Gastroesophageal sphincter (tissue), 4 donors: ENCODE measurements around the gene PAIP1. TPM values are rescaled to one million over a fixed set of nuclear protein-coding genes. Genes with fewer than 3 reads are reported as not detected.

Experiments used
- ATAC-seq: fragments of 150-250 bp; one replicate; pipeline ENCODE4 v1.9.1; 2016; ENCODE audit warnings: mild to moderate bottlenecking, moderate library complexity
- H3K27ac ChIP-seq, 4 donors: fragments of 200-600 bp; sonication (generic) in 3 of 4; 1 replicate in 3 of 4; 2 replicates in 1 of 4; pipeline ENCODE4 v1.5.1; 2016 to 2019
- H3K27me3 ChIP-seq: fragments of 200-600 bp; sonication (generic); one replicate; pipeline ENCODE4 v1.5.1; 2019
- H3K36me3 ChIP-seq, 2 donors: fragments of 200-600 bp; sonication (generic); one replicate each; pipeline ENCODE4 v1.5.1; 2019; ENCODE audit warnings: control low read depth in 1 of 2
- H3K4me1 ChIP-seq, 3 donors: fragments of 200-600 bp; sonication (generic); 1 replicate in 2 of 3; 2 replicates in 1 of 3; pipeline ENCODE4 v1.5.1; 2016 to 2019; ENCODE audit warnings: control low read depth in 2 of 3
- H3K4me3 ChIP-seq, 2 donors: fragments of 200-600 bp; sonication (generic); one replicate each; pipeline ENCODE4 v1.5.1; 2019; ENCODE audit warnings: mild to moderate bottlenecking in 1 of 2, moderate library complexity in 1 of 2
- H3K9me3 ChIP-seq, 3 donors: fragments of 200-600 bp; sonication (generic); one replicate each; pipeline ENCODE4 v1.5.1; 2017 to 2019; ENCODE audit warnings: control low read depth in 2 of 3
- CTCF ChIP-seq, 4 experiments: fragments of 200-600 bp in 2 of 4; fragments of 450-650 bp in 2 of 4; sonication (generic) in 1 of 4; IDR thresholded peaks; one replicate each; pipeline ENCODE4 v1.5.1; 2017 to 2019; ENCODE audit warnings: antibody characterized with exemption in 4 of 4, mild to moderate bottlenecking in 2 of 4, moderate library complexity in 2 of 4
- EP300 ChIP-seq: sonication (generic); formaldehyde crosslinking; IDR thresholded peaks from one replicate; pipeline ENCODE4 v1.6.1; 2017; ENCODE audit warnings: antibody characterized with exemption, mild to moderate bottlenecking
- POLR2A ChIP-seq, 2 donors: fragments of 450-650 bp; IDR thresholded peaks; one replicate each; pipeline ENCODE4 v1.6.1; 2017; ENCODE audit warnings: antibody characterized with exemption in 2 of 2, mild to moderate bottlenecking in 2 of 2, moderate library complexity in 1 of 2
- POLR2AphosphoS5 ChIP-seq: sonication (generic); formaldehyde crosslinking; IDR thresholded peaks from one replicate; pipeline ENCODE4 v1.6.1; 2017; ENCODE audit warnings: antibody characterized with exemption
- WGBS, 2 donors: methylation state at CpG; one replicate each; pipeline ENCODE4 v1.1.5; 2018; ENCODE audit warnings: low coverage in 1 of 2; 5-methylcytosine and 5-hydroxymethylcytosine counted together
- total RNA-seq, 4 donors: library from RNA; depleted of rRNA; stranded (reverse); fragments of >200 nt; gene quantifications; one replicate each; pipeline ENCODE4 v1.1.0, GENCODE V29; 2016

PAIP1 gene
- total RNA-seq, 4 donors from 2014 or later: 86.3 to 127 (median 107) TPM

GRCh38 chr5:43589310-43589709 is 32.4 kb upstream of the PAIP1 start:
- Histone ChIP-seq H3K27me3 (no peaks in the 10 kb centered on the region), H3K9me3 (no peaks in the 10 kb centered on the region), H3K4me3 (no peak overlapping the region), H3K4me1 (no peaks in the 10 kb centered on the region), H3K36me3 (no peaks in the 10 kb centered on the region), H3K27ac (no peak overlapping the region)
- WGBS, 2 donors: 54 to 80% methylated on average over 1 of the region's 1 CpG
- no peak for ATAC-seq
- TF ChIP-seq EP300 (no peak), POLR2A (IDR thresholded peaks at IDR 0.05) (no peak), CTCF (IDR thresholded peaks at IDR 0.05) (no peak), POLR2AphosphoS5 (no peak)

GRCh38 chr5:43588842-43589241 is 32.0 kb upstream of the PAIP1 start:
- WGBS, 2 donors: 47 to 50% methylated on average over 1 of the region's 1 CpG
- H3K36me3 ChIP-seq: no peaks in the 10 kb centered on the region
- H3K4me3 ChIP-seq: no peak overlapping the region
- H3K27ac ChIP-seq: no peak overlapping the region
- TF ChIP-seq POLR2A (IDR thresholded peaks at IDR 0.05): no peak
- TF ChIP-seq EP300: no peak
- TF ChIP-seq POLR2AphosphoS5: no peak
- no peak for TF ChIP-seq CTCF (IDR thresholded peaks at IDR 0.05)
- no peaks in the 10 kb centered on the region for H3K9me3 ChIP-seq
- no peaks in the 10 kb centered on the region for H3K4me1 ChIP-seq
- H3K27me3 ChIP-seq: no peaks in the 10 kb centered on the region
- ATAC-seq: no peak

- Histone ChIP-seq H3K9me3 (no peaks in the 10 kb centered on the region), H3K36me3 (peaks cover 0 to 8% of the 10 kb centered on the region in 2 donors), H3K4me3 (no peak overlapping the region), H3K27ac (no peak overlapping the region), H3K4me1 (no peaks in the 10 kb centered on the region), H3K27me3 (no peaks in the 10 kb centered on the region)
- no peak for TF ChIP-seq POLR2A (IDR thresholded peaks at IDR 0.05)
- no peak for TF ChIP-seq POLR2AphosphoS5
- no peak for TF ChIP-seq EP300
- ATAC-seq: no peak
- WGBS, 2 donors: 75 to 88% methylated on average over 1 of the region's 1 CpG
Observed at GRCh38 chr5:43584166-43584699, 27.4 kb upstream of the PAIP1 start.

- no peaks in the 10 kb centered on the region for H3K9me3 ChIP-seq
- no peak for ATAC-seq
- H3K4me1 ChIP-seq: no peaks in the 10 kb centered on the region
- no peak for TF ChIP-seq POLR2A (IDR thresholded peaks at IDR 0.05)
- TF ChIP-seq POLR2AphosphoS5: no peak
- no peak for TF ChIP-seq CTCF (IDR thresholded peaks at IDR 0.05)
- TF ChIP-seq EP300: no peak
- no peak overlapping the region for H3K27ac ChIP-seq
- peaks cover 0 to 8% of the 10 kb centered on the region in 2 donors for H3K36me3 ChIP-seq
- H3K27me3 ChIP-seq: no peaks in the 10 kb centered on the region
- H3K4me3 ChIP-seq: no peak overlapping the region
Observed at GRCh38 chr5:43583724-43584123, 26.8 kb upstream of the PAIP1 start.

GRCh38 chr5:43582082-43583005 is 25.5 kb upstream of the PAIP1 start:
- 75 to 76% methylated on average over 4 of the region's 4 CpGs for WGBS, 2 donors
- H3K27ac ChIP-seq: no peak overlapping the region
- H3K4me1 ChIP-seq: no peaks in the 10 kb centered on the region
- H3K4me3 ChIP-seq: no peak overlapping the region
- ATAC-seq: no peak
- H3K27me3 ChIP-seq: no peaks in the 10 kb centered on the region
- H3K36me3 ChIP-seq: peaks cover 0 to 8% of the 10 kb centered on the region in 2 donors
- TF ChIP-seq CTCF (IDR thresholded peaks at IDR 0.05) (no peak), POLR2AphosphoS5 (no peak), POLR2A (IDR thresholded peaks at IDR 0.05) (no peak), EP300 (no peak)
- H3K9me3 ChIP-seq: no peaks in the 10 kb centered on the region
